HFF-Myc (cell line): ENCODE data around the gene KCNK15.

Experiments used
- DNase-seq: peaks from one replicate; pipeline ENCODE4 v3.0.0-alpha.2; 2011; ENCODE audit warnings: low read depth; ENCODE audit errors: extremely low read depth
- H3K4me3 ChIP-seq: replicated peaks from 2 replicates; pipeline ENCODE4 v1.5.1; 2011; ENCODE audit warnings: low read depth, mild to moderate bottlenecking, control low read depth, low read length
- TF ChIP-seq, protein P1 (sequence below): IDR thresholded peaks from 2 replicates; pipeline ENCODE4 v1.5.1; 2012; ENCODE audit warnings: mild to moderate bottlenecking, low read depth, low read length, control low read depth; ENCODE audit errors: missing control alignments

KCNK15 gene

GRCh38 chr20:44721785-44722054, 23.9 kb upstream of the KCNK15 start:
- H3K4me3 ChIP-seq: no peak overlapping the region
- no peak for DNase-seq
- TF ChIP-seq, protein P1, sequence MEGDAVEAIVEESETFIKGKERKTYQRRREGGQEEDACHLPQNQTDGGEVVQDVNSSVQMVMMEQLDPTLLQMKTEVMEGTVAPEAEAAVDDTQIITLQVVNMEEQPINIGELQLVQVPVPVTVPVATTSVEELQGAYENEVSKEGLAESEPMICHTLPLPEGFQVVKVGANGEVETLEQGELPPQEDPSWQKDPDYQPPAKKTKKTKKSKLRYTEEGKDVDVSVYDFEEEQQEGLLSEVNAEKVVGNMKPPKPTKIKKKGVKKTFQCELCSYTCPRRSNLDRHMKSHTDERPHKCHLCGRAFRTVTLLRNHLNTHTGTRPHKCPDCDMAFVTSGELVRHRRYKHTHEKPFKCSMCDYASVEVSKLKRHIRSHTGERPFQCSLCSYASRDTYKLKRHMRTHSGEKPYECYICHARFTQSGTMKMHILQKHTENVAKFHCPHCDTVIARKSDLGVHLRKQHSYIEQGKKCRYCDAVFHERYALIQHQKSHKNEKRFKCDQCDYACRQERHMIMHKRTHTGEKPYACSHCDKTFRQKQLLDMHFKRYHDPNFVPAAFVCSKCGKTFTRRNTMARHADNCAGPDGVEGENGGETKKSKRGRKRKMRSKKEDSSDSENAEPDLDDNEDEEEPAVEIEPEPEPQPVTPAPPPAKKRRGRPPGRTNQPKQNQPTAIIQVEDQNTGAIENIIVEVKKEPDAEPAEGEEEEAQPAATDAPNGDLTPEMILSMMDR: no peak

- TF ChIP-seq, protein P1: no peak
- no peak for DNase-seq
- H3K4me3 ChIP-seq: no peak overlapping the region
These were observed 22.7 kb upstream of the KCNK15 start for GRCh38 chr20:44722990-44723389.

- DNase-seq: no peak
- no peak overlapping the region for H3K4me3 ChIP-seq
- TF ChIP-seq, protein P1: no peak
These were observed 22.3 kb upstream of the KCNK15 start for GRCh38 chr20:44723391-44723790.

DNA sequence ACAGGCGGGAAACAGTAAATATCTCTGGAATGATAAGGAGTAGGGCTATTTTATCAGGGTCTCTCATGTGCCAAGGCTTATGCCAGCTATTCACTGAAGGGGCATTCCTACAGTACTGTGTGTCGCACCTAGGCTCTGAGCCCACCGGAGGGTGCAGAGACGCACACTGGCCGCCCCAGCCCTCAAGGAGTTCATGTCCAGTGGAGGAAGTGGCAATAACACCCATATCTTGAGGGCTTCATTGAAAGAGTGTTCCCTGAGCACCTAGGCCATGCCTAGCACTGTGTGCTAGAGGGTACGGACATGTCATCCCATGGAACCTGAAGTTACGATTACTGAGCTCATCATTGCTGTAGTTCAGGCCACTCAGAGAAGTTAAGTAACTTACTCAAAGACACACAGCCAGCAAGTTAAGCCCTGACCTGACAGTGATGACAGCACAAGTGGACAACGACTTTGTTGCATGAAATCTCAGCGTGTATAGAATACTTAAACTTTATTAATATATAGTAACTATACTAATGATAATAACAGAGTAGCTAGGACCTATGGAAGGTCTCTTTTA, 21.8 kb upstream of the KCNK15 start:
- no peak overlapping the region for H3K4me3 ChIP-seq
- TF ChIP-seq, protein P1: no peak
- DNase-seq: no peak

- TF ChIP-seq, protein P1: no peak
- no peak for DNase-seq
- no peak overlapping the region for H3K4me3 ChIP-seq
These were observed 21.1 kb upstream of the KCNK15 start for GRCh38 chr20:44724423-44725091.

GRCh38 chr20:44725837-44726236, 19.8 kb upstream of the KCNK15 start:
- no peak for DNase-seq
- no peak overlapping the region for H3K4me3 ChIP-seq
- TF ChIP-seq, protein P1: no peak

GRCh38 chr20:44727039-44727438, 18.6 kb upstream of the KCNK15 start:
- no peak for DNase-seq
- TF ChIP-seq, protein P1: no peak
- H3K4me3 ChIP-seq: no peak overlapping the region
